Measurements from ENCODE around the gene DOCK2. TPM values are rescaled to one million over a fixed set of nuclear protein-coding genes. Genes with fewer than 3 reads are reported as not detected.
"Not testable (repeated sequence)": the region's sequence is repeated elsewhere in the genome, so short reads cannot be mapped to it uniquely, and the experiment has no call there.

DOCK2 gene
- total RNA-seq, 1 donor from 2014 or later = 214 TPM

- Mint-ChIP-seq H3K4me3 (no peak overlapping the region), H3K4me1 (ENCODE audit: low read depth) (peaks cover 7% of the 10 kb centered on the region), H3K27ac (no peak overlapping the region), H3K36me3 (ENCODE audit: low read depth) (peaks cover 56% of the 10 kb centered on the region), H3K9me3 (no peaks in the 10 kb centered on the region), H3K27me3 (ENCODE audit: insufficient read depth) (no peaks in the 10 kb centered on the region)
- intact Hi-C loops (cut with micrococcal nuclease) = no loop called here
- no peak for DNase-seq (ENCODE audit: low spot score)
Measured at GRCh38 chr5:170080786-170081445, 443.8 kb downstream of the DOCK2 start.

- Mint-ChIP-seq H3K4me3 (no peak overlapping the region), H3K27ac (no peak overlapping the region), H3K27me3 (ENCODE audit: insufficient read depth) (no peaks in the 10 kb centered on the region), H3K9me3 (no peaks in the 10 kb centered on the region), H3K36me3 (ENCODE audit: low read depth) (peaks cover 56% of the 10 kb centered on the region), H3K4me1 (ENCODE audit: low read depth) (peaks cover 5% of the 10 kb centered on the region)
- intact Hi-C loops (cut with micrococcal nuclease) = no loop called here
- DNase-seq (ENCODE audit: low spot score) = no peak
Measured at GRCh38 chr5:170081616-170082015, 444.5 kb downstream of the DOCK2 start.

GRCh38 chr5:170082701-170083100 is 445.6 kb downstream of the DOCK2 start:
- DNase-seq (ENCODE audit: low spot score) = no peak
- H3K27ac Mint-ChIP-seq = no peak overlapping the region
- no peaks in the 10 kb centered on the region for H3K4me1 Mint-ChIP-seq (ENCODE audit: low read depth)
- H3K9me3 Mint-ChIP-seq = no peaks in the 10 kb centered on the region
- intact Hi-C loops (cut with micrococcal nuclease) = no loop called here
- H3K4me3 Mint-ChIP-seq = no peak overlapping the region
- H3K36me3 Mint-ChIP-seq (ENCODE audit: low read depth) = peaks cover 56% of the 10 kb centered on the region
- no peaks in the 10 kb centered on the region for H3K27me3 Mint-ChIP-seq (ENCODE audit: insufficient read depth)

GRCh38 chr5:170087168-170087817 is 450.2 kb downstream of the DOCK2 start:
- intact Hi-C loops (cut with micrococcal nuclease) = no loop called here
- H3K36me3 Mint-ChIP-seq (ENCODE audit: low read depth) = peaks cover 33% of the 10 kb centered on the region
- no peak for DNase-seq (ENCODE audit: low spot score)
- H3K27me3 Mint-ChIP-seq (ENCODE audit: insufficient read depth) = no peaks in the 10 kb centered on the region
- H3K27ac Mint-ChIP-seq = no peak overlapping the region
- H3K9me3 Mint-ChIP-seq = no peaks in the 10 kb centered on the region
- no peak overlapping the region for H3K4me3 Mint-ChIP-seq
- no peaks in the 10 kb centered on the region for H3K4me1 Mint-ChIP-seq (ENCODE audit: low read depth)

- intact Hi-C loops (cut with micrococcal nuclease) = no loop called here
- Mint-ChIP-seq H3K36me3 (ENCODE audit: low read depth) (peaks cover 4% of the 10 kb centered on the region), H3K27me3 (ENCODE audit: insufficient read depth) (peaks cover 1% of the 10 kb centered on the region), H3K4me1 (ENCODE audit: low read depth) (no peaks in the 10 kb centered on the region), H3K9me3 (no peaks in the 10 kb centered on the region), H3K4me3 (no peak overlapping the region), H3K27ac (no peak overlapping the region)
- DNase-seq (ENCODE audit: low spot score) = no peak
Measured at GRCh38 chr5:170092455-170093101, 455.5 kb downstream of the DOCK2 start.

- H3K27me3 Mint-ChIP-seq (ENCODE audit: insufficient read depth); H3K27ac Mint-ChIP-seq; H3K4me3 Mint-ChIP-seq; H3K4me1 Mint-ChIP-seq (ENCODE audit: low read depth); DNase-seq (ENCODE audit: low spot score); intact Hi-C loops (cut with micrococcal nuclease); H3K9me3 Mint-ChIP-seq; H3K36me3 Mint-ChIP-seq (ENCODE audit: low read depth): not testable (repeated sequence)
Measured at GRCh38 chr5:170094329-170094728, 457.3 kb downstream of the DOCK2 start.

- Mint-ChIP-seq H3K4me3 (no peak overlapping the region), H3K36me3 (ENCODE audit: low read depth) (no peaks in the 10 kb centered on the region), H3K27me3 (ENCODE audit: insufficient read depth) (peaks cover 6% of the 10 kb centered on the region), H3K4me1 (ENCODE audit: low read depth) (no peaks in the 10 kb centered on the region), H3K27ac (no peak overlapping the region), H3K9me3 (no peaks in the 10 kb centered on the region)
- DNase-seq (ENCODE audit: low spot score) = no peak
- intact Hi-C loops (cut with micrococcal nuclease) = no loop called here
Measured at GRCh38 chr5:170095646-170096045, 458.6 kb downstream of the DOCK2 start.

- intact Hi-C loops (cut with micrococcal nuclease) = no loop called here
- H3K9me3 Mint-ChIP-seq = no peaks in the 10 kb centered on the region
- peaks cover 6% of the 10 kb centered on the region for H3K27me3 Mint-ChIP-seq (ENCODE audit: insufficient read depth)
- no peaks in the 10 kb centered on the region for H3K4me1 Mint-ChIP-seq (ENCODE audit: low read depth)
- no peak overlapping the region for H3K27ac Mint-ChIP-seq
- DNase-seq (ENCODE audit: low spot score) = no peak
- H3K4me3 Mint-ChIP-seq = no peak overlapping the region
- H3K36me3 Mint-ChIP-seq (ENCODE audit: low read depth) = no peaks in the 10 kb centered on the region
Measured at GRCh38 chr5:170097934-170098333, 460.9 kb downstream of the DOCK2 start.

GRCh38 chr5:170100066-170100943 is 463.2 kb downstream of the DOCK2 start:
- intact Hi-C loops (cut with micrococcal nuclease) = loop anchor here (1.0 to 2.0 kb wide), 5 partner anchors 84 to 532 kb away; no protein-coding TSS in a partner anchor
- Mint-ChIP-seq H3K4me3 (no peak overlapping the region), H3K27me3 (ENCODE audit: insufficient read depth) (peaks cover 11% of the 10 kb centered on the region), H3K36me3 (ENCODE audit: low read depth) (no peaks in the 10 kb centered on the region), H3K9me3 (no peaks in the 10 kb centered on the region), H3K4me1 (ENCODE audit: low read depth) (no peaks in the 10 kb centered on the region), H3K27ac (no peak overlapping the region)
- peak; percentile 41 for DNase-seq (ENCODE audit: low spot score)

- H3K27ac Mint-ChIP-seq = no peak overlapping the region
- no peak for DNase-seq (ENCODE audit: low spot score)
- H3K27me3 Mint-ChIP-seq (ENCODE audit: insufficient read depth) = peaks cover 16% of the 10 kb centered on the region
- no peaks in the 10 kb centered on the region for H3K36me3 Mint-ChIP-seq (ENCODE audit: low read depth)
- no peaks in the 10 kb centered on the region for H3K4me1 Mint-ChIP-seq (ENCODE audit: low read depth)
- intact Hi-C loops (cut with micrococcal nuclease) = no loop called here
- H3K9me3 Mint-ChIP-seq = no peaks in the 10 kb centered on the region
- H3K4me3 Mint-ChIP-seq = no peak overlapping the region
Measured at GRCh38 chr5:170103447-170103846, 466.4 kb downstream of the DOCK2 start.

- intact Hi-C loops (cut with micrococcal nuclease) = no loop called here
- H3K4me3 Mint-ChIP-seq = no peak overlapping the region
- H3K27ac Mint-ChIP-seq = no peak overlapping the region
- no peaks in the 10 kb centered on the region for H3K36me3 Mint-ChIP-seq (ENCODE audit: low read depth)
- no peaks in the 10 kb centered on the region for H3K4me1 Mint-ChIP-seq (ENCODE audit: low read depth)
- H3K27me3 Mint-ChIP-seq (ENCODE audit: insufficient read depth) = peaks cover 16% of the 10 kb centered on the region
- DNase-seq (ENCODE audit: low spot score) = no peak
- H3K9me3 Mint-ChIP-seq = no peaks in the 10 kb centered on the region
Measured at GRCh38 chr5:170104299-170104698, 467.2 kb downstream of the DOCK2 start.

- DNase-seq (ENCODE audit: low spot score) = no peak
- intact Hi-C loops (cut with micrococcal nuclease) = no loop called here
- peaks cover 16% of the 10 kb centered on the region for H3K27me3 Mint-ChIP-seq (ENCODE audit: insufficient read depth)
- no peaks in the 10 kb centered on the region for H3K36me3 Mint-ChIP-seq (ENCODE audit: low read depth)
- no peaks in the 10 kb centered on the region for H3K4me1 Mint-ChIP-seq (ENCODE audit: low read depth)
- H3K4me3 Mint-ChIP-seq = no peak overlapping the region
- no peak overlapping the region for H3K27ac Mint-ChIP-seq
- no peaks in the 10 kb centered on the region for H3K9me3 Mint-ChIP-seq
Measured at GRCh38 chr5:170104710-170105109, 467.6 kb downstream of the DOCK2 start.
